ENCODE results near the gene HMCN1.

HMCN1 gene

DNA sequence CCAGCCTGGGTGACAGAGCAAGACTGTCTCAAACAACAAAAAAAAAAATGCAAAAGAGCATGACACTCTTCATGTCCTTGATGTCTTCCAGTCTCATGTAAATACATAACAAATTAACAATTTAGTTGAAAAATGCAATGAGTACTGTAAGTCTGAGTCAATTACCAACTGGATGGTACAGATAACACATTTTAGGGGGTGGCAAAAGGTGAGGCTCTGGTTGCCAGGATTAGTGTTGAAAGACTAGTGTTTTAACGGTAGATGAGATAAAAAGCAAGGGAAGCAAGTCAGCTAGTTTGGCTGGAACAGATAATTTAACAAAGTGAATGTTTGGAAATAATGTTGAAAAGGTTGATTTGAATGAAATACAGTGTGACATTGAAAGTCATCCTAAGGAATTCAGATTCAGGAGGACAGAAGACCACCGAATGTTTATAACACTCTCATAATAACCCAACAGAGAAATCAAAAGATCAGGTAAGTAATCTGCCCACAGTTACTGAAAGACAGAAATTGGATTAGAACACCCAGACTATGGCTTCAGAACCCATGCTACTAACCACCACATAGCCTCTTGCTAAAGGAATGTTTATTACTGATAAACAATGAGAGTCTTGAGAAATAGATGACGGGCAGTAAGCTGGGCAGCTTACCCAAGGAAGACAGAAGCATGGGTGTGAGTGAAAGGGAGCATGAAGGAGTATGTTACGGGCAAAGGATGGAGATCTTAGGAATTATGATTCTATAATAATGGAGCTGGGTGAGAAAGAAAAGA lies 312.4 kb downstream of the HMCN1 start:
- DNase-seq, result no peak

DNA sequence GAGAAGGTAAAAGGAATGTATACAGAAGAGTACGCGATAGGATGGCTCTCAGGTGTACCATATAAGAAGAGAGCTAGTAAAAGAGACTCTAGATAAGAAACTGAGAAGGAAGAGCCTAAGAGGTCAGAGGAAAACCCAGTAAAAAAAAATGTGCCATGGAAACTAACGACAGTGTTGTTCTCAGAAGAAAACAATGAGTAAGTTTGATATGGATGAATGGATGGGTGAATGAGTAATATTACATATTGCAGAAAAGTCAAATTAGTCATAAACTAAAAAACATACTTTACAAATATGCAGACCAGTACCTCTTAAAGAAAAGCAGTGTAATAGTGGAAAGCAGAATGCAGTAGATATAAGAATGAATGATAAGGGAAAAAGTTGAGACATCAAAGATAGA lies 316.2 kb downstream of the HMCN1 start:
- DNase-seq, result no peak

GRCh38 chr1:186054003-186054402 lies 319.8 kb downstream of the HMCN1 start:
- DNase-seq, result no peak

- no peak for DNase-seq
These were observed 320.7 kb downstream of the HMCN1 start for GRCh38 chr1:186054932-186055331.

DNA sequence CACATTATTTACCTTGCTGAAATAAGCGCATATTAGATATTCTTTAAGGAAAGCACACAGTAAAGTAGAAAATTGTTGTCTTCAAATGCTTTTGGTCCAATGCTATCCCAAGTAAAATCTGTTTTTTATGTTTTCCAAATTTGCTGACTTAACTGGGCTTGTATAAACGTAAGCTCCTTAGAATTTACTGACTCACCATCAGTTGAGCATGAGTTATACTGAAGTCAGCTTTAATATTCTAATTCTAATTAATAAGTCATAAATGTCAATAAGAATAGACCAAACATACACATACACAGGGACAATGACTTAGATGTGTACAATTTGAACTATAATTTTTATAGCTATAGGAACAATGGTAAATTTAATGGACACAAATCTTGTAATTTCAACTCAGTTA lies 321.7 kb downstream of the HMCN1 start:
- no peak for DNase-seq

DNA sequence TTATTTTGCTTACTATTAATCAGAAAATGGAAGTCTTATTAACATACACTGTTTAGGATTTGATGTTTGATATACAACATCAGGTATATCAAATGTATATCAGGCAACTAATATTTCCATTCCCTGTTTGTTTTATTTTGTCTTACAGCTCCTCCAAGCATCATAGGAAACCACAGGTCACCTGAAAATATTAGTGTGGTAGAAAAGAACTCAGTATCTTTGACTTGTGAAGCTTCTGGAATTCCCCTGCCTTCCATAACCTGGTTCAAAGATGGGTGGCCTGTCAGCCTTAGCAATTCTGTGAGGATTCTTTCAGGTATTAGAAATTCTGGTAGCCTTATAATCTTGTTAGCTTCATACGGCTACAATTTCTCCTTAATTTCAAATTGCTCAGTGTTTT lies 322.9 kb downstream of the HMCN1 start:
- no peak for DNase-seq

DNA sequence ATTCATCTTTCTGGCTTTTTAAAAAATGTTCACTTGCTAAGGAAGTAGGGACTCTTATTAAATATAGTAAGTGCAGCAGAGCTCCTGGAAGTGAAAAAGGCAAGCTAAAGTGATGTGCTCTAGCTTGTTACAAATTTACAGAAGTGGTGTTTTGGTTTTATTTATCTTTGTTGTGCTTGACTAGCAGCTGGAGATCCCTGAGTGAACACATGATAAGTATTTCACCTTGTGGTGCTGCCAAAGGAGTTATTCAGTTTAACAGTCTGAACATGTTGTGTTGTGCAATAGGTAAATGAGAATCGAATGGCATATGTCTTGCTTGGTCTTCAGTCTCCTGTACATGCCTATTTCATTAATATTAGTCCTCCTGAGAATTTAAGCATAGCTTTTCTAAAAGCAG lies 325.1 kb downstream of the HMCN1 start:
- no peak for DNase-seq

DNA sequence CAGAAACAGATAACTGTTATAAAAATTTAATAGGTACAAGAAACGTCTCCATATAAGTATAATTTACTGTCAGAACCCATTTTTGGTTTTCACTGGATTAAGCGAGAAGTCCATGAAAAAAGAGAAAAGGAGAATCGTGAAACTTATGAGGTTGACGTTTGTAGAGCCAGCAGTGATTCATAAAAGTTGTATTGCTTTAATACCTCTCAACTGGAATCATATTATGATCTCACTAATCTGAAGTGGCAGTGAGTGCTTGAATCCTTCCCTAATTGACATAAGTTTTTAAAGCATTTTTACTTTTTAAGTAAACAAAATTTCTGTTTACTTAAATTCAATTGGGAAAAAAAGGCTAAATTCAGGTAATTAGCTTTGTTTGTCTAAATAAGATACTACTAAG lies 325.6 kb downstream of the HMCN1 start:
- DNase-seq, result no peak

GRCh38 chr1:186060226-186060625 lies 326.0 kb downstream of the HMCN1 start:
- no peak for DNase-seq

DNA sequence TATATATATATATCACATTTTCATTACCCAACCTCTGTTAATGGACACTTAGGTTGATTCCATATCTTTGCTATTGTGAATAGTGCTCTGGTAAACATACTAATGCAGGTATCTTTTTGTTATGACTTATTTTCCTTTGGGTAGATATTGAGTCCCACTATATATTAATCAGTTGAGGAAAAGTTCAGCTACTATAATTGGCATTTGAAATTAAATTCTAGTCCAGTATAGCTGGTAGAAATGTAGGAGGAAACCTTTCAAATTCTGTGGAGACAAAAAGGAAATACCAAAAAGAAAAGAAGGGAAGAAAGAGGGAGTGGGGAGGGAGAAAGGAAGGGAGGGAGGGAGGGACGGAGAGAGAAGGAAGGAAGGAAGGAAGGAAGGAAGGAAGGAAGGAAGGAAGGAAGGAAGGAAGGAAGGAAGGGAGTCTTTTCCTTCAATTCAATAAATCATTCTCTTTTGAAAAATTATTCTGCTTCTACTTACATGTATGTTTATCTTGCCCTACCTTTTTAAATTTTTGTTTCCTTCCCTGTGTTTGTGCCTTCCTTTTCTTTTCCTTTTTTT lies 329.0 kb downstream of the HMCN1 start:
- no peak for DNase-seq

DNA sequence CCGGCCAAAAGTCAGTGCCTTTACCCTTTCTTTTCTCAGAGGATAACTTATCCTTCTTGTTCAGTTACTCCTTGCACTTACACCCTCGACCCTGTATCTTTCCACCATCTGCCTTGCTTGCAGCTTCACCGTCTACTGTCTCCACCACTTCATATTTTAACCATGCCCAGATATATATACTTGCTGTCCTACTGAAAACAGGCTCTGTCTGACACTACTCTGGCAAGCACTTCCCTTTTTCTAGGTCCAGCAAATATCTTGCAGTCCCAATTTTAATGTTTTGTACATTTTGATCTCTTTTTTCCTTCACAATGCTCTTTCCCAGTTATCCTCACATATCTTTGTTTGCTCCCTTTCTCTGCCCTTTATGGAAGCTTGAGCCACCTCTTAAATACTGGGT lies 332.2 kb downstream of the HMCN1 start:
- DNase-seq, result no peak

- no peak for DNase-seq
These were observed 339.5 kb downstream of the HMCN1 start for GRCh38 chr1:186073697-186074096.

DNA sequence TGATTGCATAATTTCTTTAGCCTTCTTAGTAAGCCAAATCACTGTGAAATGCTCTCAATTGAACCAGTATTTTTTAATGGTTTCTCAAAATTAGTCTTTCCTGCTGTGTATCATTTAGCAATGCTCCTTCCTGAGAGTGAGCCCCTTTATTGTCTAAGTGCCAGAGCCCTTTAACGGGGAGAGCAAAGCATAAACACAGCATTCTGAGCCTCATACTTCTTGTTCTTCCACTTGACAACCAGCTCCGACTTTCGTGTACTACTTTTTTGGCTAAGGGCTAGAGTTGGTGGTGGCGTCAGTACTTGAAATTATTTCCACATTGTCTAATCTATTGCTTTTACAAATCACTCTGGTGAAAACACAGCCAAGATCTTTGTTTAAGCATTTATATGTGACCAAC lies 341.8 kb downstream of the HMCN1 start:
- DNase-seq, result no peak

GRCh38 chr1:186078245-186078644 lies 344.1 kb downstream of the HMCN1 start:
- DNase-seq, result no peak

DNA sequence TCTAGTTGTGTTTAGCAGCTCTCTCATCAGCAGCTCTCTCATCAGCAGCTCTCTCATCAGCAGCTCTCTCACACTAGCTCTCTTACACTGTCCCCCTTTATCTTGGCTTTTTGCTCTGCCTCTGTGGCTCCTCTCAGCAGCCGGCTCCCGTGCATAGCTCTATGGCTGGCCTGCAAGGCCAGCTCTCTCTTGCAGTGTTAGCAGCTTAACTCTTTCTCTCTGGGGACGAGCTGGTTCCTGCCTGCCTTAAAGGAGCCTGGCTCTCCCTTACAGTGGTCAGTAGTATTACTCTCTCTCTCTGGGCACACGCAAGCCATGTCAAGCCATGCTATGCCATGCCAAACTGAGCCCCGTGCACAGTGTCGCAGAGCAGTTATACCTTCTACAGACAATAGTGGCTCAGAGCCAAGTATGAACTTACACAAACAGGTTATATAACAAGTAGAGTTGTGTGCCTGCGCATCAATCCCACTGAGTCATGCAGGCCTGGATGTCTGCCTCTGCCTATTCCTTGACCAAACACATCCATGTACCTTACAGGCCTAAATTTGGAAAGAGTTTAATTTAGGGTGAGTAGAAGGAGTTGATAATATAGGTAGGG lies 345.0 kb downstream of the HMCN1 start:
- no peak for DNase-seq

DNA sequence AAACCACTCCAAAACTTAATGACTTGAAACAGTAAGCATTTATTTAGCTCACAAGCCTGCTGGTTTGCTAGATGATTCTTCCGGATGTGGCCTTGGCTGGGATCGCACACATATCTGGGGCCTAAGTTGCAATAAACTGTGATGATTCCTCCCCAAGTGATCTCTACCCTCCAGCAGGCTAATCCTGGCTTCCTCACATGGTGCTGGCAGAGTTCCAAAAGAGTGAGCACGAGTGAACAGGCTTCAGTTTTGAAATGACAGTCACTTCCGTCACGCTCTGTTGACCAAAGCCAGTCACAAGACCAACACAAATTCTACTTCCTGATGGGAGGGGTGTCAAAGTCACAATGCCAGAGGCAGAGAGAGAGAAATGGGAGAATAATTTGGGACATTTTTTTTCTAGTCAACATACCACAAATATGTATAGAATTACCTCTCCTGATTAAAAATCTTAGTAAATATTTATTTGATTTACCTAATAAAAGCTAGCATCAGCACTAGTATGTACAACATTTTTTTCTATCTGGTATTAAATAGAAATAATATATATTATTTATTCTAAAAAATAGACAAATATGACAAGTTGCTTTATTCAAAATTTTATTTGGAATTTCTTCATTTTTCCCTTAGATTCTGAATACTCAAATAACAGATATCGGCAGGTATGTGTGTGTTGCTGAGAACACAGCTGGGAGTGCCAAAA lies 348.2 kb downstream of the HMCN1 start:
- DNase-seq, result no peak

DNA sequence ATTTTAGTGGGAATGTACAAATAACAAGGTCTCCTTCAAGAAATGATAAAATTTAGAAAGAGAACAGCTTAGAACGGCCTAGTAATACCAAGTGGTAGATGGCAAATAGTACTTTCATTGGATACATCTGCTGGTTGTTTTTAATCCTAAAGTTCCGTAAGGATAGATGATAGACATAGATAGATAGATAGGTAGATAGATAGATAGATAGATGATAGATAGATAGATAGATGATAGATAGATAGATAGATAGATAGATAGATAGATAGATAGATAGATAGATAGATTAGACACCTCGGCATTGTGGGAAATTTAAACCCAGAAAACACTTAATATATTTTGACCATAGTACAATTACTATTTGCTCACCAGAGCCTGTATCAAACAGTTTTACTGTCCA lies 352.4 kb downstream of the HMCN1 start:
- DNase-seq, result no peak

- DNase-seq, result no peak
These were observed 355.7 kb downstream of the HMCN1 start for GRCh38 chr1:186089940-186090339.

- DNase-seq, result no peak
These were observed 357.1 kb downstream of the HMCN1 start for GRCh38 chr1:186091222-186091720.

GRCh38 chr1:186093437-186093836 lies 359.2 kb downstream of the HMCN1 start:
- no peak for DNase-seq

DNA sequence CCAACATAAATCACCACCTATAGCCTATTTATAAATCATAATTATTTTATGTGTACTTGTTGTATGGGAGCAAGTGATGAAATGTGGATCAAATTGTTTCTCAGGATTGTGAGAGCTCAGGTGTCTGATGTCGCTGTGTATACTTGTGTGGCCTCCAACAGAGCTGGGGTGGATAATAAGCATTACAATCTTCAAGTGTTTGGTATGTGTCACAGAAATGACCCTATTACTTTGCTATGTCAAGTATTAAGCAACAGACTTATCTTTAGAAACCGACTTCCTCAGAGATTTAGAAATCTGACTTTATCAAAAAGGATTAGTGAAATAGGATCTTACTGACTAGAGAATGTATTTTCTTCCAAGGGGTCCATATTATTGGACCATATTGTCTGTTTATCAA lies 360.0 kb downstream of the HMCN1 start:
- no peak for DNase-seq

GRCh38 chr1:186099336-186100104 lies 365.3 kb downstream of the HMCN1 start:
- DNase-seq, result no peak

GRCh38 chr1:186102107-186102506 lies 367.9 kb downstream of the HMCN1 start:
- DNase-seq, result no peak

Measured in stimulated activated CD4-positive, alpha-beta T cell treated with anti-CD3 and anti-CD28 coated beads, Interleukin-4, amount 100 ng/mL, for 4 hours (primary cell).